ENCODE data around the gene MYOZ2.

Gene MYOZ2

GRCh38 chr4:119135721-119136121 lies at the start of gene MYOZ2:
Gene MYOZ2 (plus strand): TSS chr4:119135832. CDS start chr4:119136526, 694 bp downstream.
- no peak within 1 kb of the TSS for H3K27ac ChIP-seq (ENCODE audit: low read length)
- no peaks in the 10 kb centered on the region for H3K27me3 ChIP-seq (ENCODE audit: low read depth, low read length)
- H3K4me3 ChIP-seq (ENCODE audit: low read depth in 1 of 2, low read length in 2 of 2), result no peak within 1 kb of the TSS
- H3K36me3 ChIP-seq (ENCODE audit: control insufficient read depth in 1 of 2, insufficient read depth in 2 of 2, low read length in 2 of 2), result no peaks in the 10 kb centered on the region
- H3K4me1 ChIP-seq (ENCODE audit: control insufficient read depth in 1 of 2, insufficient read depth in 2 of 2, low read length in 2 of 2), result no peaks in the 10 kb centered on the region
- H3K9me3 ChIP-seq (ENCODE audit: control insufficient read depth in 1 of 2, low read length in 2 of 2), result no peaks in the 10 kb centered on the region

GRCh38 chr4:119087121-119087520 lies 48.5 kb upstream of the MYOZ2 start:
- no peaks in the 10 kb centered on the region for H3K27me3 ChIP-seq (ENCODE audit: low read depth, low read length)
- no peak overlapping the region for H3K4me3 ChIP-seq (ENCODE audit: low read depth in 1 of 2, low read length in 2 of 2)
- no peak overlapping the region for H3K27ac ChIP-seq (ENCODE audit: low read length)
- H3K9me3 ChIP-seq (ENCODE audit: control insufficient read depth in 1 of 2, low read length in 2 of 2), result no peaks in the 10 kb centered on the region
- no peaks in the 10 kb centered on the region for H3K36me3 ChIP-seq (ENCODE audit: control insufficient read depth in 1 of 2, insufficient read depth in 2 of 2, low read length in 2 of 2)
- no peaks in the 10 kb centered on the region for H3K4me1 ChIP-seq (ENCODE audit: control insufficient read depth in 1 of 2, insufficient read depth in 2 of 2, low read length in 2 of 2)

GRCh38 chr4:119087656-119088055 lies 48.0 kb upstream of the MYOZ2 start:
- H3K27ac ChIP-seq (ENCODE audit: low read length), result no peak overlapping the region
- no peak overlapping the region for H3K4me3 ChIP-seq (ENCODE audit: low read depth in 1 of 2, low read length in 2 of 2)
- no peaks in the 10 kb centered on the region for H3K9me3 ChIP-seq (ENCODE audit: control insufficient read depth in 1 of 2, low read length in 2 of 2)
- no peaks in the 10 kb centered on the region for H3K4me1 ChIP-seq (ENCODE audit: control insufficient read depth in 1 of 2, insufficient read depth in 2 of 2, low read length in 2 of 2)
- no peaks in the 10 kb centered on the region for H3K36me3 ChIP-seq (ENCODE audit: control insufficient read depth in 1 of 2, insufficient read depth in 2 of 2, low read length in 2 of 2)
- H3K27me3 ChIP-seq (ENCODE audit: low read depth, low read length), result no peaks in the 10 kb centered on the region

- no peak overlapping the region for H3K27ac ChIP-seq (ENCODE audit: low read length)
Measured at GRCh38 chr4:119093042-119093827, 42.4 kb upstream of the MYOZ2 start.

GRCh38 chr4:119097282-119097900 lies 38.2 kb upstream of the MYOZ2 start:
- Histone ChIP-seq H3K9me3 (ENCODE audit: control insufficient read depth in 1 of 2, low read length in 2 of 2) (no peaks in the 10 kb centered on the region), H3K27ac (ENCODE audit: low read length) (no peak overlapping the region), H3K4me1 (ENCODE audit: control insufficient read depth in 1 of 2, insufficient read depth in 2 of 2, low read length in 2 of 2) (peaks cover 0 to 3% of the 10 kb centered on the region in 2 donors), H3K4me3 (ENCODE audit: low read depth in 1 of 2, low read length in 2 of 2) (no peak overlapping the region), H3K27me3 (ENCODE audit: low read depth, low read length) (no peaks in the 10 kb centered on the region), H3K36me3 (ENCODE audit: control insufficient read depth in 1 of 2, insufficient read depth in 2 of 2, low read length in 2 of 2) (no peaks in the 10 kb centered on the region)

More at GRCh38 chr4:119093042-119093827, 42.4 kb upstream of the MYOZ2 start:
- H3K9me3 ChIP-seq (ENCODE audit: control insufficient read depth in 1 of 2, low read length in 2 of 2), result no peaks in the 10 kb centered on the region
- no peaks in the 10 kb centered on the region for H3K4me1 ChIP-seq (ENCODE audit: control insufficient read depth in 1 of 2, insufficient read depth in 2 of 2, low read length in 2 of 2)
- H3K36me3 ChIP-seq (ENCODE audit: control insufficient read depth in 1 of 2, insufficient read depth in 2 of 2, low read length in 2 of 2), result no peaks in the 10 kb centered on the region
- H3K4me3 ChIP-seq (ENCODE audit: low read depth in 1 of 2, low read length in 2 of 2), result no peak overlapping the region
- no peaks in the 10 kb centered on the region for H3K27me3 ChIP-seq (ENCODE audit: low read depth, low read length)

- H3K27ac ChIP-seq (ENCODE audit: low read length), result no peak overlapping the region
- no peaks in the 10 kb centered on the region for H3K9me3 ChIP-seq (ENCODE audit: control insufficient read depth in 1 of 2, low read length in 2 of 2)
- H3K4me3 ChIP-seq (ENCODE audit: low read depth in 1 of 2, low read length in 2 of 2), result no peak overlapping the region
- H3K27me3 ChIP-seq (ENCODE audit: low read depth, low read length), result no peaks in the 10 kb centered on the region
- H3K36me3 ChIP-seq (ENCODE audit: control insufficient read depth in 1 of 2, insufficient read depth in 2 of 2, low read length in 2 of 2), result no peaks in the 10 kb centered on the region
- peaks cover 0 to 3% of the 10 kb centered on the region in 2 donors for H3K4me1 ChIP-seq (ENCODE audit: control insufficient read depth in 1 of 2, insufficient read depth in 2 of 2, low read length in 2 of 2)
Measured at GRCh38 chr4:119098306-119098705, 37.3 kb upstream of the MYOZ2 start.

GRCh38 chr4:119099227-119099810 lies 36.3 kb upstream of the MYOZ2 start:
- no peaks in the 10 kb centered on the region for H3K27me3 ChIP-seq (ENCODE audit: low read depth, low read length)
- H3K4me1 ChIP-seq (ENCODE audit: control insufficient read depth in 1 of 2, insufficient read depth in 2 of 2, low read length in 2 of 2), result peaks cover 0 to 3% of the 10 kb centered on the region in 2 donors
- no peaks in the 10 kb centered on the region for H3K36me3 ChIP-seq (ENCODE audit: control insufficient read depth in 1 of 2, insufficient read depth in 2 of 2, low read length in 2 of 2)
- no peaks in the 10 kb centered on the region for H3K9me3 ChIP-seq (ENCODE audit: control insufficient read depth in 1 of 2, low read length in 2 of 2)
- no peak overlapping the region for H3K27ac ChIP-seq (ENCODE audit: low read length)
- H3K4me3 ChIP-seq (ENCODE audit: low read depth in 1 of 2, low read length in 2 of 2), result no peak overlapping the region

- Histone ChIP-seq H3K27me3 (ENCODE audit: low read depth, low read length) (no peaks in the 10 kb centered on the region), H3K27ac (ENCODE audit: low read length) (peak overlapping the region; percentile 33), H3K36me3 (ENCODE audit: control insufficient read depth in 1 of 2, insufficient read depth in 2 of 2, low read length in 2 of 2) (no peaks in the 10 kb centered on the region), H3K9me3 (ENCODE audit: control insufficient read depth in 1 of 2, low read length in 2 of 2) (no peaks in the 10 kb centered on the region), H3K4me3 (ENCODE audit: low read depth in 1 of 2, low read length in 2 of 2) (no peak overlapping the region), H3K4me1 (ENCODE audit: control insufficient read depth in 1 of 2, insufficient read depth in 2 of 2, low read length in 2 of 2) (peaks cover 0 to 3% of the 10 kb centered on the region in 2 donors)
Measured at GRCh38 chr4:119100655-119101054, 35.0 kb upstream of the MYOZ2 start.

- Histone ChIP-seq H3K4me3 (ENCODE audit: low read depth in 1 of 2, low read length in 2 of 2) (no peak overlapping the region), H3K4me1 (ENCODE audit: control insufficient read depth in 1 of 2, insufficient read depth in 2 of 2, low read length in 2 of 2) (peaks cover 0 to 3% of the 10 kb centered on the region in 2 donors), H3K9me3 (ENCODE audit: control insufficient read depth in 1 of 2, low read length in 2 of 2) (no peaks in the 10 kb centered on the region), H3K27me3 (ENCODE audit: low read depth, low read length) (no peaks in the 10 kb centered on the region), H3K27ac (ENCODE audit: low read length) (peak overlapping the region; percentile 40), H3K36me3 (ENCODE audit: control insufficient read depth in 1 of 2, insufficient read depth in 2 of 2, low read length in 2 of 2) (no peaks in the 10 kb centered on the region)
Measured at GRCh38 chr4:119103263-119103662, 32.4 kb upstream of the MYOZ2 start.

GRCh38 chr4:119104644-119105273 lies 30.9 kb upstream of the MYOZ2 start:
- Histone ChIP-seq H3K4me3 (ENCODE audit: low read depth in 1 of 2, low read length in 2 of 2) (no peak overlapping the region), H3K27ac (ENCODE audit: low read length) (no peak overlapping the region), H3K9me3 (ENCODE audit: control insufficient read depth in 1 of 2, low read length in 2 of 2) (no peaks in the 10 kb centered on the region), H3K4me1 (ENCODE audit: control insufficient read depth in 1 of 2, insufficient read depth in 2 of 2, low read length in 2 of 2) (no peaks in the 10 kb centered on the region), H3K27me3 (ENCODE audit: low read depth, low read length) (no peaks in the 10 kb centered on the region), H3K36me3 (ENCODE audit: control insufficient read depth in 1 of 2, insufficient read depth in 2 of 2, low read length in 2 of 2) (no peaks in the 10 kb centered on the region)

GRCh38 chr4:119105605-119106004 lies 30.0 kb upstream of the MYOZ2 start:
- H3K27me3 ChIP-seq (ENCODE audit: low read depth, low read length), result no peaks in the 10 kb centered on the region
- H3K4me1 ChIP-seq (ENCODE audit: control insufficient read depth in 1 of 2, insufficient read depth in 2 of 2, low read length in 2 of 2), result no peaks in the 10 kb centered on the region
- no peak overlapping the region for H3K27ac ChIP-seq (ENCODE audit: low read length)
- H3K4me3 ChIP-seq (ENCODE audit: low read depth in 1 of 2, low read length in 2 of 2), result no peak overlapping the region
- no peaks in the 10 kb centered on the region for H3K36me3 ChIP-seq (ENCODE audit: control insufficient read depth in 1 of 2, insufficient read depth in 2 of 2, low read length in 2 of 2)
- H3K9me3 ChIP-seq (ENCODE audit: control insufficient read depth in 1 of 2, low read length in 2 of 2), result no peaks in the 10 kb centered on the region
